ENCODE data around the gene HECTD4. TPM values are rescaled to one million over a fixed set of nuclear protein-coding genes. Genes with fewer than 3 reads are reported as not detected.
"Not testable (repeated sequence)": the region's sequence is repeated elsewhere in the genome, so short reads cannot be mapped to it uniquely, and the experiment has no call there.

Gene HECTD4
- total RNA-seq, 1 donor from 2014 or later, result 62.1 TPM

DNA sequence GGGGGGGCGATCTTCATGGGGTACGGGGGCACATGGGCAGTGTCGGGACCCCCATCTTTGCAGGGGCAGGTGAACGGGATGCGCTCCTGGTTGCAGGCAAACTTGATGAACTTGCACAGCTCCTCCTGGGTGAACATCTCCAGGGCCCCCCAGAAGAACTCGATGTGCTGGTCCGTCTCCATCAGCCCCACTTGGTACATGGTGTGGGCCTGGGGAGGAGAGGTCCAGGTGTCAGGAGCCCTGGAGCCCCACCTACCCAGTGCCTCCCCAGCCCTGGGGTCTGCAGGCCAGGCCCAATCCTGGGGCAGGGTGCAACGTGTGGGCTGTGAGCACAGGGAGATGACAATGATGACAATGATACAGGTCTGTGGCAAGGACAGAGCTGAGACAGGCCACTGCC lies 219.2 kb downstream of the HECTD4 start:
- Mint-ChIP-seq H3K4me1 (ENCODE audit: unreplicated experiment) (no peaks in the 10 kb centered on the region), H3K4me3 (no peak overlapping the region), H3K9me3 (peaks cover 1% of the 10 kb centered on the region), H3K27ac (no peak overlapping the region), H3K27me3 (no peaks in the 10 kb centered on the region), H3K36me3 (peaks cover 23% of the 10 kb centered on the region)
- TF ChIP-seq, protein P1, sequence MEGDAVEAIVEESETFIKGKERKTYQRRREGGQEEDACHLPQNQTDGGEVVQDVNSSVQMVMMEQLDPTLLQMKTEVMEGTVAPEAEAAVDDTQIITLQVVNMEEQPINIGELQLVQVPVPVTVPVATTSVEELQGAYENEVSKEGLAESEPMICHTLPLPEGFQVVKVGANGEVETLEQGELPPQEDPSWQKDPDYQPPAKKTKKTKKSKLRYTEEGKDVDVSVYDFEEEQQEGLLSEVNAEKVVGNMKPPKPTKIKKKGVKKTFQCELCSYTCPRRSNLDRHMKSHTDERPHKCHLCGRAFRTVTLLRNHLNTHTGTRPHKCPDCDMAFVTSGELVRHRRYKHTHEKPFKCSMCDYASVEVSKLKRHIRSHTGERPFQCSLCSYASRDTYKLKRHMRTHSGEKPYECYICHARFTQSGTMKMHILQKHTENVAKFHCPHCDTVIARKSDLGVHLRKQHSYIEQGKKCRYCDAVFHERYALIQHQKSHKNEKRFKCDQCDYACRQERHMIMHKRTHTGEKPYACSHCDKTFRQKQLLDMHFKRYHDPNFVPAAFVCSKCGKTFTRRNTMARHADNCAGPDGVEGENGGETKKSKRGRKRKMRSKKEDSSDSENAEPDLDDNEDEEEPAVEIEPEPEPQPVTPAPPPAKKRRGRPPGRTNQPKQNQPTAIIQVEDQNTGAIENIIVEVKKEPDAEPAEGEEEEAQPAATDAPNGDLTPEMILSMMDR (conservative IDR thresholded peaks at IDR 0.05), result no peak
- DNase-seq (ENCODE audit: extremely low spot score, unreplicated experiment), result no peak

DNA sequence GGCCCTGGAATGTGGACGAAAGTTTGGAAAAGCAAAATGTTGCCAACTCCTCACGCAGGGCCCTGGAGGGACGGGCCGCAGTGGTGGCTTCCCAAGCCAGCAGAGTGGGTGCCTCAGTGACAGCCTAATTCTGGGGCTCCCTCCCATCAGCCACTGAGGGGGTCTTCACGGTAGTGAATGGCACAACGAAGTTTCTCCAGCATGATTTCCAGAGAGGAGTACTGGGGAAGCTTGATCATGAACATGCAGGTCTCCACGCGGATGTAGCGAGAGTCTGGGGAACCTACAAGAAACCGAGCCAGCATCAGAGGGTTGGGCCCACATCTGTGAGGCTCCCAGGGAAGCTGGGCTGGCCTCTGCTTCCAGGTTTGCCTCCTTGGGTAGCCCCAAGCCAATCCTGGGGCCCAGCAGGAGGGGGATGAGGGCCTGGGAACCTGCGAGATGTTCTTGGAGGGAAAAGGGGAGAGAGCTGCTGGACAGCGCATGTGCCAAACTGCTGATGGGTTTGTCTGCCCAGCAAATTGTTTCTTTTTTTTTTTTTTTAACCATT lies 219.9 kb downstream of the HECTD4 start:
- Mint-ChIP-seq H3K9me3 (peaks cover 6% of the 10 kb centered on the region), H3K4me3 (no peak overlapping the region), H3K27me3 (no peaks in the 10 kb centered on the region), H3K36me3 (peaks cover 27% of the 10 kb centered on the region), H3K27ac (no peak overlapping the region), H3K4me1 (ENCODE audit: unreplicated experiment) (no peaks in the 10 kb centered on the region)
- no peak for DNase-seq (ENCODE audit: extremely low spot score, unreplicated experiment)
- TF ChIP-seq, protein P1 (conservative IDR thresholded peaks at IDR 0.05), result no peak

DNA sequence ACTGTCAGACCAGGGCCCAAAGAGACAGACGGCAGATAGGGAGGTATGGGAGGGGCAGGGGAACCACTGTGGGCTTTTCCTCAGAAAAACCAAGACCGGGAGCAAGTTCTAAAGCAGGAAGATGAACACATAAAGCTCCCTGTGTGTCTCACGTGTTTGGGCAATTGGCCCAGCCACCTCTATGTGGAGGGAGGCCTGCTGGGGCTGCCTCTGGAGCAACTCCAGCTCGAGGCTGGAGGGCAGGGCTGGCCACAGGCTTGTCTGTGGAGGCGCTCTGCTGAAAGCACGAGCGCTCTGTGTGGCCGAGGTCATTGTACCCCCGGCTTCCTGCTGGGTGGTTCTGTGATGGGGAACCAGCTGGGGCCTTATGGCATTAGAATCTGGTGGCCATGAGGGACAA lies 220.5 kb downstream of the HECTD4 start:
- no peaks in the 10 kb centered on the region for H3K27me3 Mint-ChIP-seq
- no peak for DNase-seq (ENCODE audit: extremely low spot score, unreplicated experiment)
- no peak overlapping the region for H3K27ac Mint-ChIP-seq
- H3K4me3 Mint-ChIP-seq, result no peak overlapping the region
- peaks cover 33% of the 10 kb centered on the region for H3K36me3 Mint-ChIP-seq
- H3K4me1 Mint-ChIP-seq (ENCODE audit: unreplicated experiment), result no peaks in the 10 kb centered on the region
- peaks cover 6% of the 10 kb centered on the region for H3K9me3 Mint-ChIP-seq
- TF ChIP-seq, protein P1 (conservative IDR thresholded peaks at IDR 0.05), result no peak

DNA sequence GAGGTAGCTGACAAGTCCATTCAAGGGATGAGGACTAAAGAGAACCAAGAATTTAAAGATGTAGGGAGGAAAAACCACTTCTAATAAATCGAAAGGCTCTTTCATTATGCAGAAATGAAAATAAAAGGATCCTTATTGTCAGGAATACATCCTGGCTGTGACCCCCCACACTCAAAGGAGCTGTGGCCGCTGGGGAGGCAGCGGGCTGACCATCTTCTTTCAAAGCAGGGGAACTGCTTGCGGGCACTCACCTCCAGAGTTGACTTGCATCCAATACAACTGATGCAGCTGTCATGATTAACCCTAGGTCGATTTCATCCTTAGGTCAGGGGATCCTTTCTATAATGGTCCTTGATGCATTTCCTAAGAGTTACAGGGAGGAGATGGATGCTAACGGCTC lies 221.6 kb downstream of the HECTD4 start:
- peaks cover 6% of the 10 kb centered on the region for H3K9me3 Mint-ChIP-seq
- peaks cover 44% of the 10 kb centered on the region for H3K36me3 Mint-ChIP-seq
- H3K4me1 Mint-ChIP-seq (ENCODE audit: unreplicated experiment), result no peaks in the 10 kb centered on the region
- no peak for DNase-seq (ENCODE audit: extremely low spot score, unreplicated experiment)
- no peak overlapping the region for H3K4me3 Mint-ChIP-seq
- H3K27ac Mint-ChIP-seq, result no peak overlapping the region
- no peaks in the 10 kb centered on the region for H3K27me3 Mint-ChIP-seq
- TF ChIP-seq, protein P1 (conservative IDR thresholded peaks at IDR 0.05), result no peak

DNA sequence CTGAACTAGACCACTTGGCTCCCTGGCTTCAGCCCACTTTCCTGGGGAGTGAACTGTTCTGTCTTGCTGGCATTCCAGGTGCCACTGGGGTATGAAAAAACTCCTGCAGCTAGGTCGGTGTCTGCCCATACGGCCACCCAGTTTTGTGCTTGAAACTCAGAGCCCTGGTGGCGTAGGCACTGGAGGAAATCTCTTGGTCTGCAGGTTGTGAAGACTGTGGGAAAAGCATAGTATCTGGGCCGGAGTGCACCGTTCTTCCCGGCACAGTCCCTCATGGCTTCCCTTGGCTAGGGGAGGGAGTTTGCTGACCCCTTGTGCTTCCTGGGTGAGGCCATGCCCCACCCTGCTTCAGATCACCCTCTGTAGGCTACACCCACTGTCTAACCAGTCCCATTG lies 223.1 kb downstream of the HECTD4 start:
- Mint-ChIP-seq H3K4me1 (ENCODE audit: unreplicated experiment) (no peaks in the 10 kb centered on the region), H3K27me3 (no peaks in the 10 kb centered on the region), H3K27ac (no peak overlapping the region), H3K9me3 (peaks cover 6% of the 10 kb centered on the region), H3K36me3 (peaks cover 54% of the 10 kb centered on the region), H3K4me3 (no peak overlapping the region)
- TF ChIP-seq, protein P1 (conservative IDR thresholded peaks at IDR 0.05), result no peak
- no peak for DNase-seq (ENCODE audit: extremely low spot score, unreplicated experiment)

DNA sequence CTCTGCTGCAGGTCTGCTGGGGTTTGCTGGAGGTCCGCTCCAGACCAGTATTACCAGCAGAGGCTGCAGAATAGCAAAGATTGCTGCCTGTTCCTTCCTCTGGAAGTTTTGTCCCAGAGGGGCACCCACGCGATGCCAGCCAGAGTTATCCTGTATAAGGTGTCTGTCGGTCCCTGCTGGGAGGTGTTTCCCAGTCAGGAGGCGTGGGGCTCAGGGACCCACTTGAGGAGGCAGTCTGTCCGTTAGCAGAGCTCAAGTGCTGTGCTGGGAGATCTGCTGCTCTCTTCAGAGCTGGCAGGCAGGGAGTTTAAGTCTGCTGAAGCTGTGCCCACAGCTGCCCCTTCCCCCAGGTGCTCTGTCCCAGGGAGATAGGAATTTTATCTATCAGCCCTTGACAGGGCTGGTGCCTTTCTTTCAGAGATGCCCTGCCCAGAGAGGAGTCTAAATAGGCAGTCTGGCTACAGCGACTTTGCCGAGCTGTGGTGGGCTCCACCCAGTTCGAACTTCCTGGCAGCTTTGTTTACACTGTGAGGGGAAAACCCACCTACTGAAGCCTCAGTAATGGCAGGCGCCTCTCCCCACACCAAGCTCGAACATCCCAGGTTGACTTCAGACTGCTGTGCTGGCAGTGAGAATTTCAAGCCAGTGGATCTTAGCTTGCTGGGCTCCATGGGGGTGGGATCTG lies 223.6 kb downstream of the HECTD4 start:
- H3K4me1 Mint-ChIP-seq (ENCODE audit: unreplicated experiment); H3K27me3 Mint-ChIP-seq; H3K27ac Mint-ChIP-seq; DNase-seq (ENCODE audit: extremely low spot score, unreplicated experiment); H3K4me3 Mint-ChIP-seq; H3K9me3 Mint-ChIP-seq: not testable (repeated sequence)
- peaks cover 59% of the 10 kb centered on the region for H3K36me3 Mint-ChIP-seq
